DMS153 (cell line): Measurements from ENCODE around the gene KIF26A.

Experiments used
- DNase-seq: peaks from one replicate; lab custom pipeline; 2025; lab: John Stamatoyannopoulos, UW

Gene KIF26A

GRCh38 chr14:104130974-104131651 lies 7.3 kb upstream of the KIF26A start:
- no peak for DNase-seq

GRCh38 chr14:104131968-104132732 lies 6.2 kb upstream of the KIF26A start:
- no peak for DNase-seq

GRCh38 chr14:104132981-104133380 lies 5.4 kb upstream of the KIF26A start:
- DNase-seq, result no peak

- DNase-seq, result no peak
These were observed 4.9 kb upstream of the KIF26A start for GRCh38 chr14:104133496-104133895.

- no peak for DNase-seq
These were observed 4.1 kb upstream of the KIF26A start for GRCh38 chr14:104134061-104134965.

- no peak for DNase-seq
These were observed 3.1 kb upstream of the KIF26A start for GRCh38 chr14:104135121-104135903.

GRCh38 chr14:104135904-104136471 lies 2.4 kb upstream of the KIF26A start:
- no peak for DNase-seq

GRCh38 chr14:104136472-104137296 lies 1.7 kb upstream of the KIF26A start:
- no peak for DNase-seq

- DNase-seq, result peak; percentile 16
These were observed 890 bp upstream of the KIF26A start for GRCh38 chr14:104137297-104138097.

- no peak for DNase-seq
These were observed 502 bp downstream of the KIF26A start for GRCh38 chr14:104138718-104139459.

GRCh38 chr14:104139460-104140212 lies 1.2 kb downstream of the KIF26A start:
- DNase-seq, result no peak

- DNase-seq, result no peak
These were observed 1.8 kb downstream of the KIF26A start for GRCh38 chr14:104140213-104140462.

GRCh38 chr14:104140463-104141331 lies 2.3 kb downstream of the KIF26A start:
- no peak for DNase-seq

- no peak for DNase-seq
These were observed 3.3 kb downstream of the KIF26A start for GRCh38 chr14:104141621-104142091.

- no peak for DNase-seq
These were observed 4.0 kb downstream of the KIF26A start for GRCh38 chr14:104142136-104142945.

GRCh38 chr14:104142946-104143470 lies 4.6 kb downstream of the KIF26A start:
- no peak for DNase-seq
